ENCODE results near the gene HDLBP. TPM values are rescaled to one million over a fixed set of nuclear protein-coding genes. Genes with fewer than 3 reads are reported as not detected.

The HDLBP gene
- total and polyA plus RNA-seq, 2 of the 4 experiments (the other 2 are of a cell fraction): 648 to 1,165 TPM

- POLR2A ChIA-PET (ENCODE audit: unreplicated experiment): interaction anchor here (0.6 kb wide), 1 partner anchor 899 kb away, joined by 4 read pairs; no protein-coding TSS in a partner anchor
- H2BK5ac ChIP-seq (ENCODE audit: low read depth, low read length, poor library complexity, severe bottlenecking): peak within 1 kb of the TSS; percentile 20
- H3K4me1 ChIP-seq (ENCODE audit: control insufficient read depth, insufficient read depth, low read length): peaks cover 8% of the 10 kb centered on the region
- 0% methylated on average over 55 of the region's 101 CpGs; no CpG with 5 or more reads in 1 of the 2 experiments for WGBS, 2 experiments (ENCODE audit: extremely low coverage in 2 of 2, insufficient read length in 1 of 2)
- ATAC-seq (ENCODE audit: low read depth) (peak; percentile 95), DNase-seq (peak; percentile 98)
- no peak within 1 kb of the TSS for H2BK15ac ChIP-seq (ENCODE audit: low read depth, low read length)
- peak within 1 kb of the TSS; percentile 70 for H3K27ac ChIP-seq (ENCODE audit: insufficient read depth, low read length)
- H3K4me3 ChIP-seq (ENCODE audit: insufficient read depth, low read depth, low read length): peak within 1 kb of the TSS; percentile 76
- CTCF ChIA-PET: no interaction called here
- H4K91ac ChIP-seq (ENCODE audit: insufficient read depth, low read depth, low read length): 0 out of 2 replicates have a peak within 1 kb of the TSS, but pooled peaks have one; percentile 41
- H3K56ac ChIP-seq (ENCODE audit: extremely low read depth, insufficient read depth, low read length): peak within 1 kb of the TSS; percentile 54; the same call in 1 of the 2 replicates
- no peak within 1 kb of the TSS for H2BK120ac ChIP-seq (ENCODE audit: low read depth, low read length)
- no peak within 1 kb of the TSS for H2BK20ac ChIP-seq (ENCODE audit: low read depth, low read length)
- no peaks in the 10 kb centered on the region for H3K9me3 ChIP-seq (ENCODE audit: control insufficient read depth, insufficient read depth, low read length)
- no peaks in the 10 kb centered on the region for H3K27me3 ChIP-seq (ENCODE audit: control insufficient read depth, insufficient read depth, low read length)
- dilution Hi-C loops (cut with HindIII; ENCODE audit: low sequenced_read_pairs, unreplicated experiment): no loop called here
- peak within 1 kb of the TSS; percentile 93 for H2AFZ ChIP-seq (replicated peaks; ENCODE audit: low read length, poor library complexity)
- peak within 1 kb of the TSS; percentile 91 for H2AK9ac ChIP-seq (replicated peaks; ENCODE audit: low read depth, low read length, poor library complexity)
- peak within 1 kb of the TSS; percentile 73; the same call in 1 of the 2 replicates for H3K23ac ChIP-seq (ENCODE audit: low read depth, low read length)
- H3K4ac ChIP-seq (ENCODE audit: low read depth, low read length): peak within 1 kb of the TSS; percentile 78
- peaks cover 25 to 55% of the 10 kb centered on the region in 2 experiments for H3K79me1 ChIP-seq (ENCODE audit: low read depth in 1 of 2, low read length in 2 of 2)
- H3K4me2 ChIP-seq (ENCODE audit: low read depth, low read length): peak within 1 kb of the TSS; percentile 96
- peak within 1 kb of the TSS; percentile 70 for H3K14ac ChIP-seq (replicated peaks; ENCODE audit: low read depth, low read length)
- peak within 1 kb of the TSS; percentile 90 for H2AK5ac ChIP-seq (ENCODE audit: low read depth, low read length)
- H3K18ac ChIP-seq (ENCODE audit: low read depth, low read length): no peak within 1 kb of the TSS
- peaks cover 42% of the 10 kb centered on the region for H4K20me1 ChIP-seq (ENCODE audit: insufficient read depth, low read length)
- no TSS peak for BruUV-seq (replicated peaks)
- H4K8ac ChIP-seq (ENCODE audit: low read depth in 2 of 2, low read length in 2 of 2): peak within 1 kb of the TSS; percentile 26 to 67; a peak in 2 of 4 replicates
- peak; percentile 93 for TF ChIP-seq POLR2A (IDR thresholded peaks at IDR 0.05; ENCODE audit: low read depth, low read length)
- peak; percentile 79; the same call in 1 of the 2 replicates for TF ChIP-seq MAZ (IDR thresholded peaks at IDR 0.05; ENCODE audit: borderline replicate concordance, low read depth, low read length)
- peak; percentile 45; the same call in 1 of the 2 replicates for TF ChIP-seq MXI1 (IDR thresholded peaks at IDR 0.05; ENCODE audit: borderline replicate concordance, low read depth, low read length)
- TF ChIP-seq NFE2L2 (IDR thresholded peaks at IDR 0.05; ENCODE audit: low read depth, low read length): no peak
- TF ChIP-seq FOS (IDR thresholded peaks at IDR 0.05; ENCODE audit: low read depth, low read length): no peak
- peak within 1 kb of the TSS; percentile 90 for H3K9ac ChIP-seq (ENCODE audit: low read depth, low read length)
- in situ Hi-C loops (cut with MboI; ENCODE audit: low sequenced_read_pairs): no loop called here
- peaks cover 18% of the 10 kb centered on the region for H3K9me1 ChIP-seq (ENCODE audit: insufficient read depth, low read length)
- H4K5ac ChIP-seq (ENCODE audit: low read depth, low read length): peak within 1 kb of the TSS; percentile 42; the same call in 1 of the 2 replicates
- intact Hi-C loops (cut with micrococcal nuclease): loop anchor here (2.0 to 5.0 kb wide), 4 partner anchors 153 to 301 kb away; partner anchors contain the start of genes ATG4B, BOK, STK25 and THAP4
- peaks cover 23% of the 10 kb centered on the region for H3K36me3 ChIP-seq (ENCODE audit: control insufficient read depth, insufficient read depth, low read length)
Observed at GRCh38 chr2:241355983-241356870, 40.8 kb upstream of the HDLBP start, which contains the start of gene FARP2. Gene FARP2, plus strand, starts transcription at chr2:241356285. Its CDS starts 16,823 bp downstream, at chr2:241373108.
